Upper lobe of left lung (tissue), 6 donors: ENCODE measurements around the gene PALLD. TPM values are rescaled to one million over a fixed set of nuclear protein-coding genes. Genes with fewer than 3 reads are reported as not detected.

Source experiments
- ATAC-seq, 2 donors: fragments of 200-7000 bp; cut with Tn5 transposase; one replicate each; pipeline ENCODE4 v1.9.1; 2022; ENCODE audit warnings: mild to moderate bottlenecking in 2 of 2, moderate library complexity in 2 of 2; ENCODE audit not compliant: low FRiP score in 2 of 2
- DNase-seq, 2 donors: peaks; one replicate each; pipeline ENCODE4 v3.0.0-alpha.2; 2019 to 2020
- H3K27ac ChIP-seq, 4 donors: fragments of 200-600 bp; sonication (generic); one replicate each; pipeline ENCODE4 v1.5.1; 2016 to 2019
- H3K27me3 ChIP-seq, 4 donors: fragments of 200-600 bp; sonication (generic); one replicate each; pipeline ENCODE4 v1.5.1; 2017 to 2019
- H3K36me3 ChIP-seq, 4 donors: fragments of 200-600 bp; sonication (generic); one replicate each; pipeline ENCODE4 v1.5.1; 2016 to 2019
- H3K4me1 ChIP-seq, 4 donors: fragments of 200-600 bp; sonication (generic); one replicate each; pipeline ENCODE4 v1.5.1; 2018 to 2019
- H3K4me3 ChIP-seq, 4 donors: fragments of 200-600 bp; sonication (generic); one replicate each; pipeline ENCODE4 v1.5.1; 2017 to 2019; ENCODE audit warnings: mild to moderate bottlenecking in 2 of 4, moderate library complexity in 1 of 4
- H3K9me3 ChIP-seq, 4 donors: fragments of 200-600 bp; sonication (generic); one replicate each; pipeline ENCODE4 v1.5.1; 2018 to 2019
- EP300 ChIP-seq, 4 donors: sonication (generic); formaldehyde crosslinking; IDR thresholded peaks; one replicate each; pipeline ENCODE4 v1.5.1; 2017; ENCODE audit warnings: antibody characterized with exemption in 4 of 4, control low read depth in 2 of 4
- POLR2A ChIP-seq, 4 donors: fragments of 450-650 bp; IDR thresholded peaks; one replicate each; pipeline ENCODE4 v1.5.1; 2016 to 2017; ENCODE audit warnings: antibody characterized with exemption in 4 of 4, mild to moderate bottlenecking in 2 of 4
- POLR2AphosphoS5 ChIP-seq, 2 donors: sonication (generic); formaldehyde crosslinking; IDR thresholded peaks; one replicate each; pipeline ENCODE4 v1.5.1; 2017; ENCODE audit warnings: antibody characterized with exemption in 2 of 2
- WGBS, 2 donors: methylation state at CpG; one replicate each; pipeline ENCODE4 v1.1.5; 2017 to 2018; 5-methylcytosine and 5-hydroxymethylcytosine counted together
- total RNA-seq, 6 donors: library from RNA; depleted of rRNA in 4 of 6; stranded (reverse); fragments of >200 nt in 4 of 6; gene quantifications; one replicate each; pipeline versions ENCODE4 v1.1.0 to v1.2.1, GENCODE V29; 2016 to 2021
- TF ChIP-seq, protein P1 (sequence below), 6 experiments: fragments of 450-650 bp in 4 of 6; fragments of 200-600 bp in 2 of 6; sonication (generic) in 2 of 6; IDR thresholded peaks; one replicate each; pipeline ENCODE4 v1.5.1; 2016 to 2019; ENCODE audit warnings: antibody characterized with exemption in 6 of 6
- donor health status: DM: no; HTN: no; CAD: no; lungs with moderate emphysema.
- donor health status: DM: no; HTN: yes; CAD: no; lungs with severe emphysema.

The PALLD gene
- total RNA-seq, 6 donors from 2014 or later: 63.9 to 175 (median 134) TPM

DNA sequence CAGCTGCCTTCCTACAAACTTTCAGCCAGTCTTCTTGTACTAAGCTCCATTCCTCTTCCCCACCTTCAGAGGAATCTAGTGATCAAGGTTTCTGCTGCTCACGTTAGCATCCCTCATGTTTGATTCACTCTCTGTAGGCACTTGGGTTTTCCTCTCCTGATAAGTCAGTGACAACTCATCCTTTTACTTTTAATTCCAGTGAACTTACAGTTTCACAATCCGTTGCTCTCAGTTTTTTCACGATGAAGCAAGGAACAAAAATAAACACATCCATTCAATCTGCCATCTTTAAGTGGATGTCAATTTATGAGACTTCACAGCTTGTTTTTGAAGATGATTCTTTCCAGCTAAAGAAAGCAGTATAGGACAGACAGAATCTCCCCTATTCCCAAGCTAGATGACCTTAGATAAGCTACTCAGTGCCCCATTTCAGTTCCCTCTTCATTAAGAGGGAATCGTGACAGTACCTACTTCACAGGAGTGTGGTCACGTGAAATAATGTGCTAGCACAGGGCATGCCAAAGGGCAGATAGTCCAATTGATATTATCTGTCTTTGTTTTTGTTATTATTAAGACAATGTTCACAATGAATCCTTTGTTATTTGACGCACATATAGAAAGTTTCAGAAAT, 234.3 kb downstream of the PALLD start:
- TF ChIP-seq EP300 (IDR thresholded peaks at IDR 0.05) (no peak), POLR2A (IDR thresholded peaks at IDR 0.05) (no peak)
- TF ChIP-seq, protein P1, sequence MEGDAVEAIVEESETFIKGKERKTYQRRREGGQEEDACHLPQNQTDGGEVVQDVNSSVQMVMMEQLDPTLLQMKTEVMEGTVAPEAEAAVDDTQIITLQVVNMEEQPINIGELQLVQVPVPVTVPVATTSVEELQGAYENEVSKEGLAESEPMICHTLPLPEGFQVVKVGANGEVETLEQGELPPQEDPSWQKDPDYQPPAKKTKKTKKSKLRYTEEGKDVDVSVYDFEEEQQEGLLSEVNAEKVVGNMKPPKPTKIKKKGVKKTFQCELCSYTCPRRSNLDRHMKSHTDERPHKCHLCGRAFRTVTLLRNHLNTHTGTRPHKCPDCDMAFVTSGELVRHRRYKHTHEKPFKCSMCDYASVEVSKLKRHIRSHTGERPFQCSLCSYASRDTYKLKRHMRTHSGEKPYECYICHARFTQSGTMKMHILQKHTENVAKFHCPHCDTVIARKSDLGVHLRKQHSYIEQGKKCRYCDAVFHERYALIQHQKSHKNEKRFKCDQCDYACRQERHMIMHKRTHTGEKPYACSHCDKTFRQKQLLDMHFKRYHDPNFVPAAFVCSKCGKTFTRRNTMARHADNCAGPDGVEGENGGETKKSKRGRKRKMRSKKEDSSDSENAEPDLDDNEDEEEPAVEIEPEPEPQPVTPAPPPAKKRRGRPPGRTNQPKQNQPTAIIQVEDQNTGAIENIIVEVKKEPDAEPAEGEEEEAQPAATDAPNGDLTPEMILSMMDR (IDR thresholded peaks at IDR 0.05): no peak
- 63 to 73% methylated on average over 6 of the region's 6 CpGs for WGBS, 2 donors
- ATAC-seq (no peak), DNase-seq (no peak)
- peaks cover 0 to 5% (median 2%) of the 10 kb centered on the region in 4 donors for H3K9me3 ChIP-seq
- H3K36me3 ChIP-seq: no peaks in the 10 kb centered on the region
- no peak overlapping the region for H3K4me3 ChIP-seq
- no peaks in the 10 kb centered on the region for H3K4me1 ChIP-seq
- H3K27ac ChIP-seq: no peak overlapping the region
- no peaks in the 10 kb centered on the region for H3K27me3 ChIP-seq

DNA sequence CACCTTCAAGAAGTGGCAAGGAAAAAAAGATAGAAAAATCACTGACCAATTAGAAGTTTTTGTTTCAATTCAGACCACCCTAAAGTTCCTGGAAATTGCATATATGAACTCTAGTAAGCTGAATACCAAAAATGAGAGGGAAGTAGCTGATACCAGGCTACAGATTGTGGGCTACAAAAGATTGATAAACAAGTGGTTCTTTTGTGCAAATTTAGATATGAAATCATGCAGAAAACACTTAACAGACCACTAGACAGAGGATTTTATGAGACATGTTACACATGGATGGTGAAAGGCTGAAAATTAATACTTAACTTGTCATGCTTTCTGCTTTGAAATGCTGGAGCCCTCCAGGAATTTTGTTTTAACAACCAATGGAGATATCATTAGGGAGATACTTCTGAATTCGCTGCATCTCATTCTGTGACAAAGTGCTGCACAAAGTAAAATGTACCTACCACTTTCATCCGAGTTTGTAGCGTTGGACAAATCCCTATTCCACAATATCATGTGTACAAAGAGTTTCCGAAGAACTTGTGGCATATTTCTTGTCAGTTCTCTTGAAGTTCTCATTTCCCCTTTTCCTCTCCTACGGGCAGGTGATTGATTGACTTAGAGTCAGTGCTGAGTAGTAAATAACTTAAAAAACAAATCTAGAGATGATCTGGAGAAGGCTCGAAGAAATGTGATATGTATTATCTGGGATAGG, 235.0 kb downstream of the PALLD start:
- DNase-seq: no peak
- no peak for ATAC-seq
- no peak overlapping the region for H3K27ac ChIP-seq
- TF ChIP-seq EP300 (IDR thresholded peaks at IDR 0.05): no peak
- no peak for TF ChIP-seq POLR2AphosphoS5 (IDR thresholded peaks at IDR 0.05)
- TF ChIP-seq, protein P1 (IDR thresholded peaks at IDR 0.05): no peak
- TF ChIP-seq POLR2A (IDR thresholded peaks at IDR 0.05): no peak
- no peaks in the 10 kb centered on the region for H3K4me1 ChIP-seq
- H3K9me3 ChIP-seq: peaks cover 0 to 5% (median 2%) of the 10 kb centered on the region in 4 donors
- H3K36me3 ChIP-seq: no peaks in the 10 kb centered on the region
- WGBS, 2 donors: 72 to 80% methylated on average over 6 of the region's 6 CpGs
- H3K4me3 ChIP-seq: no peak overlapping the region
- no peaks in the 10 kb centered on the region for H3K27me3 ChIP-seq

DNA sequence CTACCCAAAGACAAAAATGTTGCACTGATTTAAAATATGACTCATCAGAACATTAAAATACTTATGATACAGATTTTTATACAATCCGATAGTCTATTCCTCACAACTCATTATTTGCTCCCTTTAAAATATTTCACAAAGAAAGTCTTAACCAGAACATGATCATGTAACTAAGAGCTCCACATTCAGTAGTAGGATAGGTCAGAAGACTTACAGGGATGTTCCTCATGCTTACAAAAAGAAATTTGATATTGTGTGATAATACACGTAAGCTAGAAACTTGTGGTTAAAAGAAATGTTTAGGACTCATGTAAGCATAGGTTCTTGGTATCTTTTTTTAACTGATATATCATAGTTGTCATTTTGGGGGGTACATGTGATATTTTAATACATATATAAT, 235.9 kb downstream of the PALLD start:
- no peak for DNase-seq
- Histone ChIP-seq H3K36me3 (no peaks in the 10 kb centered on the region), H3K27ac (no peak overlapping the region), H3K27me3 (no peaks in the 10 kb centered on the region), H3K9me3 (peaks cover 0 to 4% (median under 1%) of the 10 kb centered on the region in 4 donors), H3K4me3 (no peak overlapping the region), H3K4me1 (no peaks in the 10 kb centered on the region)
- no peak for TF ChIP-seq POLR2A (IDR thresholded peaks at IDR 0.05)
- TF ChIP-seq EP300 (IDR thresholded peaks at IDR 0.05): no peak
- no peak for TF ChIP-seq POLR2AphosphoS5 (IDR thresholded peaks at IDR 0.05)
- TF ChIP-seq, protein P1 (IDR thresholded peaks at IDR 0.05): no peak
- no peak for ATAC-seq
- WGBS, 2 donors: 96 to 98% methylated on average over 2 of the region's 2 CpGs

DNA sequence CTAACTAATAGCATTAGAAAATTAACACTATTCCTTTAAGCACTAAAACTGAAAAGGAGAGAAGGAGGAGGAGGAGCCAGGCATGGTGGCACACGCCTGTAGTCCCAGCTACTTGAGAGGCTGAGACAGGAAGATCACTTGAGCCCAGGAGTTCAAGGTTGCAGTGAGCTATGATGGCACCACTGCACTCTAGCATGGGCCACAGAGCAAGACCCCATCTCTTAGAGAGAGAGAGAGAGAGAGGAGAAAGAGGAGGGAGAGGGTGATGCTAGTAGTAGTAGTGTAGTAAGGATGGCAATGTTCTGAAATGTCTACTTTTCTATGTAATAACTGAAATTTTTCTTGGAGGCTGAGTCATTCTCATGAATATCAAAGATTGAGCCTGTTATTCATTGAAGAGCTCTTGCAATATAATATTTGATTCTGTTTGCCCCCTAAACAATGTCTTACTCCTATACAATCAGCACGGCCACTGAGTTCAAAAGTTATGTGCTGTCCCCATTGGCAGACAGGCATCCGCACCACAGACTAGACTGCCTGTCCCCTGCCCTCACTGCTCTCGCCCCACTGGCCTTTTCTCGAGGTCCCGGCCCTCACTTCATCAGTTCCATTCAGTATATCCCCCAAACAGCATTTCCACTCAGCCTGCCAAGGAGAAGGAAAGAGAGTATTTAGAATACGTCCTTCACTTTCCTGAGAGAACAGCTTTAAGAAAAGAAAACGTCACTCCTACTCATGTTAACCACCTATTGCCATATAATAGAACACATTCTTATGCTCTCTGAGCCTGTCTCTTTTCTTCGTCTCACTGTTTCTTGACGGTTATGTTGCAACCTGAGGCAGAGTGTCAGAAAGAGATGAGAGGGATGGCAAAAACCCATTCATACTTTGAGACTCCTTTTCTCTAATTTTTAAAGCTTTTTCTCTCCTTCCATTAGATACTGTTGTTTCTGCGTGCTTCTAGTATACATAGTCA, 238.1 kb downstream of the PALLD start:
- Histone ChIP-seq H3K4me3 (no peak overlapping the region), H3K27me3 (no peaks in the 10 kb centered on the region), H3K36me3 (no peaks in the 10 kb centered on the region), H3K27ac (peak overlapping the region in 3 of 4 donors; percentile 34 to 61 (median 46)), H3K4me1 (no peaks in the 10 kb centered on the region), H3K9me3 (no peaks in the 10 kb centered on the region)
- WGBS, 2 donors: 58 to 61% methylated on average over 11 of the region's 11 CpGs
- no peak for TF ChIP-seq POLR2A (IDR thresholded peaks at IDR 0.05)
- no peak for TF ChIP-seq EP300 (IDR thresholded peaks at IDR 0.05)
- TF ChIP-seq POLR2AphosphoS5 (IDR thresholded peaks at IDR 0.05): no peak
- TF ChIP-seq, protein P1 (IDR thresholded peaks at IDR 0.05): no peak
- DNase-seq: no peak
- no peak for ATAC-seq
